Measurements from ENCODE around the gene RPUSD1. TPM values are rescaled to one million over a fixed set of nuclear protein-coding genes. Genes with fewer than 3 reads are reported as not detected.
"Not testable (repeated sequence)": the region's sequence is repeated elsewhere in the genome, so short reads cannot be mapped to it uniquely, and the experiment has no call there.

RPUSD1 gene
- total and polyA plus RNA-seq, 3 donors from 2014 or later = 11.4 to 24.0 (median 18.6) TPM

DNA sequence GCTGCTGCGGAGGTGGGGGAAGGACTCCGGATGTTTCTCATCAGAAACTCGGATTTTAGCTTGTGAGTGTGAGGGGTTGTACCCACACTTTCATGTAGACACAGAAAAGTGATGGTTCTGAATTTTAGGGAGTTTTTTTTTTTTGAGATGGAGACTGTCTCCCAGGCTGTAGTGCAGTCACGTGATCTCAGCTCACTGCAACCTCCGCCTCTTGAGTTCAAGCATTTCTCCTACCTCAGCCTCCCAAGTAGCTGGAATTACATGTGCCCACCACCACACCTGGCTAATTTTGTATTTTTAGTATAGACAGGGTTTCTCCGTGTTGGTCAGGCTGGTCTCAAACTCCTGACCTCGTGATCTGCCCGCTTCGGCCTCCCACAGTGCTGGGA lies 34.7 kb upstream of the RPUSD1 start:
- Histone ChIP-seq H3K27me3 (no peaks in the 10 kb centered on the region), H3K27ac (no peak overlapping the region), H3K9me3 (no peaks in the 10 kb centered on the region), H3K4me1 (peaks cover 10% of the 10 kb centered on the region), H3K4me3 (no peak overlapping the region), H3K36me3 (ENCODE audit: low read depth, missing control alignments) (no peaks in the 10 kb centered on the region)
- 93 to 95% methylated on average over 9 of the region's 9 CpGs for WGBS, 2 donors
- no peak for DNase-seq
- TF ChIP-seq, protein P1, sequence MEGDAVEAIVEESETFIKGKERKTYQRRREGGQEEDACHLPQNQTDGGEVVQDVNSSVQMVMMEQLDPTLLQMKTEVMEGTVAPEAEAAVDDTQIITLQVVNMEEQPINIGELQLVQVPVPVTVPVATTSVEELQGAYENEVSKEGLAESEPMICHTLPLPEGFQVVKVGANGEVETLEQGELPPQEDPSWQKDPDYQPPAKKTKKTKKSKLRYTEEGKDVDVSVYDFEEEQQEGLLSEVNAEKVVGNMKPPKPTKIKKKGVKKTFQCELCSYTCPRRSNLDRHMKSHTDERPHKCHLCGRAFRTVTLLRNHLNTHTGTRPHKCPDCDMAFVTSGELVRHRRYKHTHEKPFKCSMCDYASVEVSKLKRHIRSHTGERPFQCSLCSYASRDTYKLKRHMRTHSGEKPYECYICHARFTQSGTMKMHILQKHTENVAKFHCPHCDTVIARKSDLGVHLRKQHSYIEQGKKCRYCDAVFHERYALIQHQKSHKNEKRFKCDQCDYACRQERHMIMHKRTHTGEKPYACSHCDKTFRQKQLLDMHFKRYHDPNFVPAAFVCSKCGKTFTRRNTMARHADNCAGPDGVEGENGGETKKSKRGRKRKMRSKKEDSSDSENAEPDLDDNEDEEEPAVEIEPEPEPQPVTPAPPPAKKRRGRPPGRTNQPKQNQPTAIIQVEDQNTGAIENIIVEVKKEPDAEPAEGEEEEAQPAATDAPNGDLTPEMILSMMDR (IDR thresholded peaks at IDR 0.05) = no peak
- TF ChIP-seq POLR2A (IDR thresholded peaks at IDR 0.05) = no peak
- intact Hi-C loops (cut with DNase I; ENCODE audit: low total_unique reads) = no loop called here

DNA sequence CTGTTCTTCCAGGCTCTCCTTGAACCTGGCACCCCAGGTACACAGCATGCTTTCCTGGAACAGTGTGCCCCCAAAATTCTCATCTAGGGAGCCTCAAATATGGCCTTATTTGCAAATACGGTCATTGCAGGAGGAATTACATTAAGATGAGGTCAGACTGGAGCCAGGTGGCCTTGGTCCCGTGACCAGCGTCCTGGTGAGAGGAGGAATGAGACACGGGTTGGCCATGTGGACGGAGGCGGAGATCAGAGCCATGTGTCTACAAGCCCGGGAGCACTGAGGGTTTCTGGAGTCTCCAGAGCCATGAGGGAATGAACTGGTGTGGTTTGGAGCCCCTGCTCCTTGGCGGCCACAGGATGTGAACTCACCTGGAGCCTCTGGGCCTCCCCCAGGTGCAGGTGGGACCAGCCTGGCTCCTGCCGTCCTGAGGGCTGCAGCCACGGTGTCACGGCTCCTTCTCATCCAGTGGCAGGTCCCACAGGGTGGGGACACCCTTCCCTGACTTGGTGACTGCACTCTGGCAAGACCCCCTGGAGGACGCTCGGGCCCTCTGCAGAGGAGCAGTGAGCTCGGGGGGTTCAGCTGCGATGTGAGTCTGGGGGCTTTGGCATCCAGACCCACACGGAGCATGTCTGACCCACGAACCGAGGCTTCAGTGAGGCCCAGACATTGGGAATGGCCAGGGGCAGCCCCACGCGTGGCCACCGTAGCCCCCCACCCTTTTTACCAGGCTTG lies 34.2 kb upstream of the RPUSD1 start:
- Histone ChIP-seq H3K4me1 (peaks cover 10% of the 10 kb centered on the region), H3K27ac (no peak overlapping the region), H3K36me3 (ENCODE audit: low read depth, missing control alignments) (no peaks in the 10 kb centered on the region), H3K27me3 (no peaks in the 10 kb centered on the region), H3K9me3 (no peaks in the 10 kb centered on the region), H3K4me3 (no peak overlapping the region)
- no peak for DNase-seq
- intact Hi-C loops (cut with DNase I; ENCODE audit: low total_unique reads) = no loop called here
- WGBS, 2 donors = 69 to 84% methylated on average over 10 to 21 of the region's 21 CpGs
- TF ChIP-seq, protein P1 (IDR thresholded peaks at IDR 0.05) = no peak
- no peak for TF ChIP-seq POLR2A (IDR thresholded peaks at IDR 0.05)

DNA sequence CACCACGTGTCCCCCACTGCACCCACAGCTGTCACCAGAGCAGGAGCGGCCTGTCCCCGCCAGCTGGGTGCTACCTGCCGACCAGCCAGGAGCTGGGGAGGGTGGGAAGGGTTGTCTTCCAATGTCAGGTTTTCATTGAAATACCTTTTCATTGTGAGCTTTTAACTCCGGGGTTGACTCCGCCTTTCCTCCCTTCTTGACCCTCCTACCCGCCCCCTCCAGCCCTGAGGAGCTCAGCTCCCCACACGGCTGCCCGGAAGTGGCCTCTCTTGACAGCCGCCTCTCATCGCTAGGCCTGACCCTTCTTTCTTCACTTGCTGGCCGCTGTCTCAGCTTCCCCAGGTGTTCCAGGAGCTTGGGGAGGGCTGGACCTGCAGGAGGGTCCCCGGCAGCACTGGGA lies 33.6 kb upstream of the RPUSD1 start:
- intact Hi-C loops (cut with DNase I; ENCODE audit: low total_unique reads) = no loop called here
- no peaks in the 10 kb centered on the region for H3K36me3 ChIP-seq (ENCODE audit: low read depth, missing control alignments)
- no peak for DNase-seq
- H3K9me3 ChIP-seq = no peaks in the 10 kb centered on the region
- no peak overlapping the region for H3K27ac ChIP-seq
- H3K4me1 ChIP-seq = peaks cover 10% of the 10 kb centered on the region
- TF ChIP-seq, protein P1 (IDR thresholded peaks at IDR 0.05) = no peak
- TF ChIP-seq POLR2A (IDR thresholded peaks at IDR 0.05) = no peak
- H3K4me3 ChIP-seq = no peak overlapping the region
- no peaks in the 10 kb centered on the region for H3K27me3 ChIP-seq
- WGBS, 2 donors = 73 to 78% methylated on average over 13 of the region's 13 CpGs

DNA sequence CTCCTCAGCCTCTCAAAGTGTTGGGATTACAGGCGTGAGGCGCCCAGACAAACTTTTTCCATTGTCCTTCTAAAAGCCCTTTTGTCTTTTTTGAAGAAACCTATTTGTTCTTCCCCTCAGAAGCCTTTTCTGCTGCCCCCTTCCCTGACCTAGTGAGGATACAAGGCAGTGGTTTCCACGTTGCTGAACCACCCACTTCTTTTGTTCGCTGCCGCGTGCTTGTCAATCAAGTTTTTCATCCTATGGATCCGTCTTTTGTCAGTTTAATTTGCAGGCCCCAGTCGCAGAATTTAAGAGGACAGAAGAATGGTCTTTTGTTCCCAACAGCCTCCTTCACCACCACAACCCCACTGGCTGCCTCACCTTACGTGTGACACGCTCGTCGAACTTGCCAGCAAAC lies 32.6 kb upstream of the RPUSD1 start:
- no peak for DNase-seq
- TF ChIP-seq, protein P1 (IDR thresholded peaks at IDR 0.05) = no peak
- no peak for TF ChIP-seq POLR2A (IDR thresholded peaks at IDR 0.05)
- Histone ChIP-seq H3K4me1 (peaks cover 10% of the 10 kb centered on the region), H3K27me3 (no peaks in the 10 kb centered on the region), H3K4me3 (no peak overlapping the region), H3K9me3 (no peaks in the 10 kb centered on the region), H3K36me3 (ENCODE audit: low read depth, missing control alignments) (no peaks in the 10 kb centered on the region), H3K27ac (no peak overlapping the region)
- intact Hi-C loops (cut with DNase I; ENCODE audit: low total_unique reads) = no loop called here
- WGBS, 2 donors = 82 to 86% methylated on average over 12 of the region's 12 CpGs

DNA sequence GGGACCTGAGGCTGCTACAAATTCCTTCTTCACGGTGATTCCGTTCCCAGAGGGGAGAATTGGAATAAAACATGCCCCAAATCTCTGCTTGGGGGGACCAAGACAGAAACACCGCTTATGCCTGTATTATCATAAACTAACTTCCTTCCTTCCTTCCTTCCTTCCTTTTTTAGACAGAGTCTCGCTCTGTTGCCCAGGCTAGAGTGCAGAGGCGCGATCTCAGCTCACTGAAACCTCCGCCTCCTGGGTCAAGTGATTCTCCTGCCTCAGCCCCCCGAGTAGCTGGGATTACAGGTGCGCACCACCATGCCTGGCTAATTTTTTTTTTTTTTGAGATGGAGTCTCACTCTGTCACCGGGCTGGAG lies 31.8 kb upstream of the RPUSD1 start:
- H3K27ac ChIP-seq; intact Hi-C loops (cut with DNase I; ENCODE audit: low total_unique reads); DNase-seq; H3K4me3 ChIP-seq; H3K36me3 ChIP-seq (ENCODE audit: low read depth, missing control alignments); H3K27me3 ChIP-seq; H3K4me1 ChIP-seq; H3K9me3 ChIP-seq: not testable (repeated sequence)
- 85 to 86% methylated on average over 10 of the region's 10 CpGs for WGBS, 2 donors
